IPS-18a (cell line): ENCODE results near the gene KCNA5.

Source experiments
- H3K27ac ChIP-seq: one replicate; pipeline ENCODE4 v1.5.1; 2013; ENCODE audit warnings: low read length
- H3K27me3 ChIP-seq: one replicate; pipeline ENCODE4 v1.6.1; 2013; ENCODE audit warnings: mild to moderate bottlenecking, low read length; ENCODE audit not compliant: control insufficient read depth, insufficient read depth
- H3K36me3 ChIP-seq: one replicate; pipeline ENCODE4 v1.6.1; 2013; ENCODE audit warnings: low read depth, low read length; ENCODE audit not compliant: control insufficient read depth
- H3K4me1 ChIP-seq: one replicate; pipeline ENCODE4 v1.6.1; 2013; ENCODE audit warnings: low read depth, low read length; ENCODE audit not compliant: control insufficient read depth
- H3K4me3 ChIP-seq: one replicate; pipeline ENCODE4 v1.5.1; 2013; ENCODE audit warnings: low read length
- H3K9ac ChIP-seq: one replicate; pipeline ENCODE4 v1.6.1; 2013; ENCODE audit warnings: mild to moderate bottlenecking, low read length, moderate library complexity
- H3K9me3 ChIP-seq: one replicate; pipeline ENCODE4 v1.6.1; 2013; ENCODE audit warnings: low read depth, low read length; ENCODE audit not compliant: control insufficient read depth

The KCNA5 gene

GRCh38 chr12:5047094-5047493 lies 3.4 kb downstream of the KCNA5 start:
- no peak overlapping the region for H3K27ac ChIP-seq
- H3K4me1 ChIP-seq: peaks cover 16% of the 10 kb centered on the region
- H3K4me3 ChIP-seq: no peak overlapping the region

GRCh38 chr12:5047729-5048128 lies 4.0 kb downstream of the KCNA5 start:
- Histone ChIP-seq H3K27me3 (peaks cover 56% of the 10 kb centered on the region), H3K27ac (no peak overlapping the region), H3K4me3 (no peak overlapping the region)

More at GRCh38 chr12:5047094-5047493, 3.4 kb downstream of the KCNA5 start:
- no peaks in the 10 kb centered on the region for H3K9me3 ChIP-seq
- H3K9ac ChIP-seq: peak overlapping the region; percentile 9
- no peaks in the 10 kb centered on the region for H3K36me3 ChIP-seq
- peaks cover 62% of the 10 kb centered on the region for H3K27me3 ChIP-seq

DNA sequence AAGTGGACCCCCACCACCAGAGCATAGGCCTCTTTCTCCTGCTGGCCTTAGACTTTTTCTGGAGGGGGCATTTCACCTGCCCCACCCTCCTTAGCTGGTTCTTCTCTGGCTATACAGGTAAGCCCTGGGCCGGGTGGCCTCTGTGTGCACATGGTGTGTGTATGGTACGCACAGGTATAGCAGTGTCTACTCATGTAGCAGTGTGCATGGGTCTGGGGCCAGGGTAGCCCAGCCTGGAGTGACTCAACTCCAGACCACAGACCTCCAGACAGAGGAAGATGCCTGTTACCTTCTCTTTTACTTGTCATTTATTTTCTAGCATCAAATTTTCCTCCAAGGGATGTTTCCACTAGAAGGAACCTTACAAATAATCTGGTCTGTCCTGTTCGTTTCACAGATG lies 6.9 kb downstream of the KCNA5 start:
- Histone ChIP-seq H3K4me1 (peaks cover 16% of the 10 kb centered on the region), H3K9me3 (no peaks in the 10 kb centered on the region), H3K4me3 (no peak overlapping the region), H3K9ac (no peak overlapping the region), H3K36me3 (no peaks in the 10 kb centered on the region), H3K27ac (no peak overlapping the region), H3K27me3 (peaks cover 27% of the 10 kb centered on the region)

More at GRCh38 chr12:5047729-5048128, 4.0 kb downstream of the KCNA5 start:
- no peaks in the 10 kb centered on the region for H3K36me3 ChIP-seq
- peak overlapping the region; percentile 9 for H3K9ac ChIP-seq
- H3K9me3 ChIP-seq: no peaks in the 10 kb centered on the region
- peaks cover 16% of the 10 kb centered on the region for H3K4me1 ChIP-seq

DNA sequence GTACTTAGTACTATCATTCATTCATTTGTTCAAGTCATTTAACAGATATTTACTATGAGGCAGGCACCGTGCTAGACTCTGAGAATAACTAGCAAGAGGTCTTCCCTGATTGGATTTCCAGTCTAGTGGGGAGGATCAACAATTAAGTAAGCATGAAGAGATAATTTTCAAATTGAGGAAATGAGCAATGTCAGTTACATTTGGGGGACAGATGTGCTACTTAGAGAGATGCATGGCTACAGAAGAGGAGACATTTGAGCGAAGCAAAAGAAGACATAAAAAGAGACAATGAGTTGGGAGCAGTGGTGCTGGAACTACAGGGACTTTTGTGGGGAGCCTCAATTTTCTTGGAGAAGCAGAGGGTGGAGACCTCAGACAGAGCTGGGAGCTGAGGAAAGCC lies 7.7 kb downstream of the KCNA5 start:
- H3K4me1 ChIP-seq: peaks cover 16% of the 10 kb centered on the region
- no peaks in the 10 kb centered on the region for H3K36me3 ChIP-seq
- H3K9ac ChIP-seq: no peak overlapping the region
- no peak overlapping the region for H3K27ac ChIP-seq
- peaks cover 20% of the 10 kb centered on the region for H3K27me3 ChIP-seq
- no peaks in the 10 kb centered on the region for H3K9me3 ChIP-seq
- H3K4me3 ChIP-seq: no peak overlapping the region

DNA sequence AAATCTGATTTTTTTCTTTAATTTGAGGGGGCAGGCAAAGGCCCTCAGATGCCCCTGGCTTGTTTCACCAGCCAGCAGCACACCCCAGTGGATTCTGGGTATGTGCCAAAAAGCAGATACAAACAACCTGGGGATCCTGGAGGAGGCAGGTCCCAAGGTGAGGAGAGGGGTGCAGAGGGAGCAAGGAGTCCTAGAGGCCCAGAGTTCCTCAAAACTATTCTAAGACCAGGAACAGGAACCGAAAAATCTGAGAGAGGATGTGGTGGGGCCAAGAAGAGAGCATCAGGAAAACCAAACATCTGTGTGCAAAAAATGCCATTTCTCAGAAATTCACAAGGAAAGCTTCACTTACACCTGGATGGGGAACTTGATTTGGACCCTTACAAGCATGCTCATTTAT lies 8.2 kb downstream of the KCNA5 start:
- H3K9me3 ChIP-seq: no peaks in the 10 kb centered on the region
- H3K4me3 ChIP-seq: no peak overlapping the region
- H3K27me3 ChIP-seq: peaks cover 14% of the 10 kb centered on the region
- no peaks in the 10 kb centered on the region for H3K36me3 ChIP-seq
- no peak overlapping the region for H3K27ac ChIP-seq
- no peak overlapping the region for H3K9ac ChIP-seq
- peaks cover 14% of the 10 kb centered on the region for H3K4me1 ChIP-seq

GRCh38 chr12:5052348-5052747 lies 8.7 kb downstream of the KCNA5 start:
- H3K27ac ChIP-seq: no peak overlapping the region
- H3K36me3 ChIP-seq: no peaks in the 10 kb centered on the region
- no peak overlapping the region for H3K9ac ChIP-seq
- peaks cover 10% of the 10 kb centered on the region for H3K27me3 ChIP-seq
- peaks cover 9% of the 10 kb centered on the region for H3K4me1 ChIP-seq
- H3K9me3 ChIP-seq: no peaks in the 10 kb centered on the region
- H3K4me3 ChIP-seq: no peak overlapping the region

- no peaks in the 10 kb centered on the region for H3K9me3 ChIP-seq
- no peak overlapping the region for H3K9ac ChIP-seq
- no peak overlapping the region for H3K4me3 ChIP-seq
- no peaks in the 10 kb centered on the region for H3K4me1 ChIP-seq
- H3K36me3 ChIP-seq: no peaks in the 10 kb centered on the region
- H3K27me3 ChIP-seq: no peaks in the 10 kb centered on the region
- no peak overlapping the region for H3K27ac ChIP-seq
These were observed 15.7 kb downstream of the KCNA5 start for GRCh38 chr12:5059358-5059757.

- Histone ChIP-seq H3K27ac (no peak overlapping the region), H3K4me1 (no peaks in the 10 kb centered on the region), H3K9me3 (no peaks in the 10 kb centered on the region), H3K9ac (no peak overlapping the region), H3K36me3 (no peaks in the 10 kb centered on the region), H3K4me3 (no peak overlapping the region), H3K27me3 (no peaks in the 10 kb centered on the region)
These were observed 17.3 kb downstream of the KCNA5 start for GRCh38 chr12:5060958-5061357.

DNA sequence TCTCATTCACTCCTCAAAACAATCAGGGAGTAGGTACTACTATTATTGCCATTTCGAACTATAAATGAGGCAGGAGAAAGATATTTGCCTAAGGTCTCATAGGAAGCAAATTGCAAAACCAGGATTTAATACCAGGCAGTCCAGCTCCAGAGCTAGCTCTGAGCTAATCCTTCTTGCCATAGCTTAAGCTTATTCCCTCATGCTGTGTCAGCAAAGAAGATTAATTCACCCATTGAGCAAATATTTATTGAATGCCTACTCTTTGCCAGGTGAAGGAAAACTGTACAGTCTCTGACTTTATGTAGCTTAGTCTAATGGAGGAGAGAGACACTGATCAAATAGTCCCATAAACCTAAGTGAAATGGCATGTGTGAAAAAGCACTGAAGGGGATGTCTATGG lies 19.5 kb downstream of the KCNA5 start:
- H3K27ac ChIP-seq: no peak overlapping the region
- H3K4me1 ChIP-seq: no peaks in the 10 kb centered on the region
- H3K4me3 ChIP-seq: no peak overlapping the region
- H3K36me3 ChIP-seq: no peaks in the 10 kb centered on the region
- H3K9me3 ChIP-seq: no peaks in the 10 kb centered on the region
- no peak overlapping the region for H3K9ac ChIP-seq
- no peaks in the 10 kb centered on the region for H3K27me3 ChIP-seq

- H3K4me1 ChIP-seq: no peaks in the 10 kb centered on the region
- H3K27ac ChIP-seq: no peak overlapping the region
- H3K9ac ChIP-seq: no peak overlapping the region
- H3K4me3 ChIP-seq: no peak overlapping the region
- no peaks in the 10 kb centered on the region for H3K27me3 ChIP-seq
- no peaks in the 10 kb centered on the region for H3K9me3 ChIP-seq
- H3K36me3 ChIP-seq: no peaks in the 10 kb centered on the region
These were observed 21.3 kb downstream of the KCNA5 start for GRCh38 chr12:5064913-5065490.

DNA sequence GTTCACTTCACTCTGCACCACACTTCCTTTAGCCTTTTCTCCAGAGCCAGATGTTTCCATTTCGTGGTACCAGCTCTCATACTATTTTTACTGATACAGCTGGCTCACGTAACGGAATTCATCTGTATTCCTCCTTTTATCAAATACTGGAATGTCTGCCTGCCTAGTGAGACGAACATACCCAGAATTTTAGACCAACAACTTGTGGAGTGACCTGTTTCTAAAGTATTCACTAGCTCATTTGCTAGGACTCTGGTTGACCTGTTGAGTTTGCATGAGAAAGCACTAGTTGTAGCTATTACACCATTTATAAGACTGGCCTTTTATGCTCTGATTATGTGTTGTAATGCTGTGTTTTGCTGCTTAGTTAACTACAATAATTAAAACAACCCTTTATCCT lies 22.6 kb downstream of the KCNA5 start:
- Histone ChIP-seq H3K36me3 (no peaks in the 10 kb centered on the region), H3K9me3 (no peaks in the 10 kb centered on the region), H3K4me1 (no peaks in the 10 kb centered on the region), H3K9ac (no peak overlapping the region), H3K4me3 (no peak overlapping the region), H3K27ac (no peak overlapping the region), H3K27me3 (no peaks in the 10 kb centered on the region)

DNA sequence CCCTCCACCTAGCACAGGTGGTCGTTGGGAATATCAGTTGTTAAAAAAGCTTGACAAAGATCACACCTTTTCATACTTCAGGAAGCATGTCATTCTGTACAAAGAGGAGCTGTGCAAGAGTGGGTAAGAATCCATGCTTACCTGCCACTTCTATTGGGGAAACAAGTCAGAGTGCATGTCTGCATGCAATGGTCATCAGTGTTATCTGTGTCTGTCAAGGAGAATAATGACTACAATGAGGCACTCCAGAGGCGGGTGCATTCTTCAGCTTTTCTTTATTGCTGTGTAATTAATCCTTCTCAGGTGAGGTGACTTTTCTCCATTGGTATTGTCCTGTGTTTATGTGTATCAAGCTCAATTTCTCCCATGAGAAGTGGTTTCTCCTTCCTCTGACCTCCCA lies 24.4 kb downstream of the KCNA5 start:
- H3K27ac ChIP-seq: no peak overlapping the region

More for the DNA sequence above, 24.4 kb downstream of the KCNA5 start:
- Histone ChIP-seq H3K9me3 (no peaks in the 10 kb centered on the region), H3K4me1 (no peaks in the 10 kb centered on the region), H3K36me3 (no peaks in the 10 kb centered on the region), H3K9ac (no peak overlapping the region), H3K27me3 (no peaks in the 10 kb centered on the region), H3K4me3 (no peak overlapping the region)
